Heart left ventricle (tissue), 16 donors: ENCODE results near the gene RALGAPA2. TPM values are rescaled to one million over a fixed set of nuclear protein-coding genes. Genes with fewer than 3 reads are reported as not detected.

ENCODE experiments used
- ATAC-seq, 4 donors: fragments of 200-7000 bp; cut with Tn5 transposase; one replicate each; pipeline ENCODE4 v1.9.1; 2020 to 2022; ENCODE audit warnings: moderate library complexity in 4 of 4, mild to moderate bottlenecking in 3 of 4, moderate number of reproducible peaks in 1 of 4
- DNase-seq, 5 donors: peaks; one replicate each; pipeline ENCODE4 v3.0.0-alpha.2; 2020
- H3K27ac ChIP-seq, 12 donors: fragments of 200-600 bp; sonication (generic) in 4 of 12; one replicate each; pipeline versions ENCODE4 v1.5.0 to v1.8.0; 2016 to 2022; ENCODE audit warnings: mild to moderate bottlenecking in 2 of 12
- H3K27me3 ChIP-seq, 9 donors: fragments of 200-600 bp; sonication (generic) in 2 of 9; one replicate each; pipeline versions ENCODE4 v1.5.1 to v1.8.0; 2016 to 2022; ENCODE audit warnings: mild to moderate bottlenecking in 3 of 9
- H3K36me3 ChIP-seq, 9 donors: fragments of 200-600 bp; sonication (generic) in 2 of 9; one replicate each; pipeline versions ENCODE4 v1.5.0 to v1.8.0; 2018 to 2022; ENCODE audit warnings: mild to moderate bottlenecking in 2 of 9
- H3K4me1 ChIP-seq, 12 donors: fragments of 200-600 bp; sonication (generic) in 4 of 12; one replicate each; pipeline versions ENCODE4 v1.5.0 to v1.8.0; 2016 to 2022; ENCODE audit warnings: mild to moderate bottlenecking in 3 of 12
- H3K4me3 ChIP-seq, 12 donors: fragments of 200-600 bp; sonication (generic) in 4 of 12; one replicate each; pipeline versions ENCODE4 v1.5.0 to v1.8.0; 2017 to 2022; ENCODE audit warnings: mild to moderate bottlenecking in 9 of 12, moderate library complexity in 4 of 12
- H3K9me3 ChIP-seq, 12 donors: fragments of 200-600 bp; sonication (generic) in 4 of 12; one replicate each; pipeline versions ENCODE4 v1.5.0 to v1.8.0; 2016 to 2022; ENCODE audit warnings: mild to moderate bottlenecking in 1 of 12
- POLR2A ChIP-seq, 2 donors: fragments of 450-650 bp; IDR thresholded peaks; one replicate each; pipeline ENCODE4 v1.6.1; 2017; ENCODE audit warnings: antibody characterized with exemption in 2 of 2, mild to moderate bottlenecking in 2 of 2, moderate library complexity in 2 of 2
- WGBS, 4 donors: extraction: QIAGEN DNeasy Blood & Tissue Kit in 2 of 4; methylation state at CpG; one replicate each; pipeline versions ENCODE4 v1.1.5 to v1.1.7; 2013 to 2018; 5-methylcytosine and 5-hydroxymethylcytosine counted together
- intact Hi-C, 10 donors: fragments of 100-400 bp; cut with DNase I; formaldehyde crosslinking; loops; one replicate each; pipeline versions ENCODE4 v1.11.1 to v1.14.2; 2022
- polyA plus RNA-seq, 2 donors: library from polyadenylated mRNA; stranded (reverse); fragments of 200-250 nt; gene quantifications; one replicate each; pipeline ENCODE4 v1.2.3, GENCODE V29; 2013
- total RNA-seq, 9 donors: library from RNA; depleted of rRNA in 2 of 9; stranded (reverse); fragments of >200 nt in 2 of 9; fragmentation: NEBNext Ultra II Directional in 3 of 9; extraction: Animal tissue kit (Norgen Biotek cat#: 25700) in 3 of 9; gene quantifications; one replicate each; pipeline versions ENCODE4 v1.1.0 to v1.2.4, GENCODE V29; 2016 to 2023
- TF ChIP-seq, protein P1 (sequence below), 12 donors: fragments of 200-600 bp; sonication (generic) in 4 of 12; IDR thresholded peaks; one replicate each; pipeline versions ENCODE4 v1.5.0 to v1.8.0; 2018 to 2022; ENCODE audit warnings: antibody characterized with exemption in 12 of 12, mild to moderate bottlenecking in 5 of 12
- donor health status: ischemic (EF 13 %, LVEDD 7.1; RV severe dilation, severe dysfunction).
- donor health status: healthy with polysubstance abuse.
- donor health status: DM: no; HTN: yes; CAD: no.
- donor health status: DM: no; HTN: no; CAD: no.
- donor health status: ischemic (EF 25% LVEDD 6.9; RV normal size, moderate dysfunction).
- donor health status: ischemic (EF 25% LVEDD 5.7; RV mildly dilated, moderate dysfunction).
- donor health status: healthy.
- donor health status: DM: yes; HTN: yes; CAD: no.
- donor health status: ischemic (EF 35%, LVEDD 5.7; RV mildly dilated, moderate dysfunction).
- donor health status: nonischemic (EF 11% LVEDD 7.7; RV severe dilation, severe dysfunction).
- donor health status: DM: yes; HTN: yes; CAD: no.
- donor health status: PGD.
- donor health status: ischemic (EF 29% LVEDD 5.4; RV normal size, mild dysfunction).
- donor health status: nonischemic (EF 23%, LVEDD 6.1; RV moderate dilation, normal function).

RALGAPA2 gene
- total and polyA plus RNA-seq, 11 donors: 5.6 to 33.8 (median 21.4) TPM

DNA sequence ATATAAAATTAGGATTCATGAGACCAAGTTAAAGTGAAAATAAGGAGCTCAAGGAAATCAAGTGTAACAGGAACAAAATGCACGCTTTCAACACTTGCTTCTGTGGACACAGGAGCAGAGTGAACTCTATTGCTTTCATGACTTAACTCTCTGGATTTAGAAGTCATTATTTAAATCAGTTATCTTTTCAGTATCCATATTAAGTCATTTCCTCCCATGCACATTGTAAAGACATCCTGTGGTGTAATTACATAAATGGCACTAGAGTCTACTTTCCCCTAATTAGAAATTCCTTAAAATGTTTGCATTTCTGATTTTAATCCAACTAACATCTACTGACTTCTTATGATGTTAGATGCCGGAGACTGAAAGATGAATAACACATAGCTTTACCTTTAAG, 256.5 kb downstream of the RALGAPA2 start:
- WGBS, 4 donors: 90 to 95% (median 92%) methylated on average over 2 of the region's 2 CpGs
- Histone ChIP-seq H3K4me3 (no peak overlapping the region), H3K36me3 (peaks cover 0 to 14% (median 2%) of the 10 kb centered on the region in 9 donors), H3K9me3 (no peaks in the 10 kb centered on the region), H3K27me3 (no peaks in the 10 kb centered on the region), H3K4me1 (peaks cover 0 to 47% (median 18%) of the 10 kb centered on the region in 12 donors), H3K27ac (peak overlapping the region in 6 of 12 donors; percentile 13 to 47 (median 42))
- DNase-seq: no peak
- no peak for TF ChIP-seq POLR2A (IDR thresholded peaks at IDR 0.05)
- TF ChIP-seq, protein P1, sequence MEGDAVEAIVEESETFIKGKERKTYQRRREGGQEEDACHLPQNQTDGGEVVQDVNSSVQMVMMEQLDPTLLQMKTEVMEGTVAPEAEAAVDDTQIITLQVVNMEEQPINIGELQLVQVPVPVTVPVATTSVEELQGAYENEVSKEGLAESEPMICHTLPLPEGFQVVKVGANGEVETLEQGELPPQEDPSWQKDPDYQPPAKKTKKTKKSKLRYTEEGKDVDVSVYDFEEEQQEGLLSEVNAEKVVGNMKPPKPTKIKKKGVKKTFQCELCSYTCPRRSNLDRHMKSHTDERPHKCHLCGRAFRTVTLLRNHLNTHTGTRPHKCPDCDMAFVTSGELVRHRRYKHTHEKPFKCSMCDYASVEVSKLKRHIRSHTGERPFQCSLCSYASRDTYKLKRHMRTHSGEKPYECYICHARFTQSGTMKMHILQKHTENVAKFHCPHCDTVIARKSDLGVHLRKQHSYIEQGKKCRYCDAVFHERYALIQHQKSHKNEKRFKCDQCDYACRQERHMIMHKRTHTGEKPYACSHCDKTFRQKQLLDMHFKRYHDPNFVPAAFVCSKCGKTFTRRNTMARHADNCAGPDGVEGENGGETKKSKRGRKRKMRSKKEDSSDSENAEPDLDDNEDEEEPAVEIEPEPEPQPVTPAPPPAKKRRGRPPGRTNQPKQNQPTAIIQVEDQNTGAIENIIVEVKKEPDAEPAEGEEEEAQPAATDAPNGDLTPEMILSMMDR (IDR thresholded peaks at IDR 0.05): no peak
- intact Hi-C loops: loop anchor here in 2 of 10 donors (10.0 kb wide), 2 partner anchors 91 to 371 kb away; partner anchors contain the start of gene INSM1 (in 1 of the 2)
- no peak for ATAC-seq

DNA sequence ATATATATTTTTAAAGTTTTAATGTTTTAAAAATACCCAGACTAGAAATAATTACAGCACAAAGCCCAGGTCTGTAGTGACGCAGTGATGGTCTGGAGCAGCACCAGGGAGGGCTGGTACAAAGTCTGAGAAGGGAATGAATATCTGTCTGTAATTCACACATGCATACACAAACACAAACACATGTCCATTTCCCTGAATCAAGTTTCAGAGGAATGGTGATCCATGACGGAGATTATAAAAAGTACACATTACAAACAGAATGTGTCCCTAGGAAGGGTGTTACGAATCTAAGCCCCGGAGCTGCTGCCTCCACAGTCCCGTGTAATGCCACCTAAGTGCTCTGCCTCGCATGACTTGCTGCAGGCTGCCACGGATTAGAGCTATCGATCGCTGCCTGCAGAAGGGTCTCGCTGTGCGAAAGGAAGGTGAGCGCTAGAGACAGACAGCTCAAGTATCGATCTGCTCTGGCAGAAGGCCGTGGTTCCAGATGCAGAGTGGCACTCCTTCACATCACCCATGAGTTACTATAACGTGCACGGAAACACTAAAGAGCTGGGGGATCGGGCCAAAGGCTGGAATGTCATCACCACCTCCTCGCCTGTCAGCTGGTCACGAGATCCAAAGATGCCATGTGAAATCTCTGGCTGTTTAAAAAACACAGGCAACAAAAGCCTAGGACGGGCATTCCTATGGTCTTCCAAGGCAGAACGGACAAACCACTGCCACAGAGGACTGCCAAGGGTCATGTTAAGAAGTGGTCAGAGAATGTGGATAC, 257.4 kb downstream of the RALGAPA2 start:
- peak overlapping the region in 6 of 12 donors; percentile 13 to 47 (median 42) for H3K27ac ChIP-seq
- intact Hi-C loops: loop anchor here in 2 of 10 donors (10.0 kb wide), 2 partner anchors 90 to 370 kb away; partner anchors contain the start of gene INSM1 (in 1 of the 2)
- TF ChIP-seq, protein P1 (IDR thresholded peaks at IDR 0.05): no peak
- TF ChIP-seq POLR2A (IDR thresholded peaks at IDR 0.05): no peak
- ATAC-seq (peak; percentile 35 to 51 (median 44)), DNase-seq (no peak)
- H3K4me1 ChIP-seq: peaks cover 0 to 53% (median 22%) of the 10 kb centered on the region in 12 donors
- 67 to 80% (median 77%) methylated on average over 21 of the region's 21 CpGs for WGBS, 4 donors
- H3K9me3 ChIP-seq: no peaks in the 10 kb centered on the region
- no peaks in the 10 kb centered on the region for H3K27me3 ChIP-seq
- peaks cover 0 to 14% (median 2%) of the 10 kb centered on the region in 9 donors for H3K36me3 ChIP-seq
- peak overlapping the region in 1 of 12 donors; percentile 7 for H3K4me3 ChIP-seq

DNA sequence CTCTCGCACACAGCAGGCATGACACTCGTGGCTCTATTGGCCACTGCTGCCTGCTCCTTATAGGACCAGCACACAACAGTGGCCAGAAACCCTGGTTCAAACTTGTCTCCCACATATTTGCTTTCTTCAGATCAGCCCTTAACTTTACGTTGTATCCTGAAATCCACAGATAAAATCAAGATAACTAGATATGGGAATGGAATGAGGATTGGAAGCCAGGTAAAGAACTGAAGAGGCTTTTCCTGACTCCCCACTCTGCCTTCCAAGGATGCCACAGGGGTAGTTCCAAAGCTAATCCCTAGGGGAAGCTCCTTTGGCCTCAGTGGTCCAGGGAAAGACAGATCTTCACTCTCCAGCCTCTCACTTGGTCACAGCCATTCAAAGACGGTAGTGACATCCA, 258.1 kb downstream of the RALGAPA2 start:
- intact Hi-C loops: loop anchor here in 2 of 10 donors (10.0 kb wide), 2 partner anchors 90 to 370 kb away; partner anchors contain the start of gene INSM1 (in 1 of the 2)
- DNase-seq (no peak), ATAC-seq (peak in 1 of 4 donors; percentile 34)
- no peak for TF ChIP-seq POLR2A (IDR thresholded peaks at IDR 0.05)
- H3K27ac ChIP-seq: peak overlapping the region in 1 of 12 donors; percentile 0
- no peaks in the 10 kb centered on the region for H3K27me3 ChIP-seq
- no peaks in the 10 kb centered on the region for H3K9me3 ChIP-seq
- 69 to 93% (median 85%) methylated on average over 4 of the region's 4 CpGs for WGBS, 4 donors
- peaks cover 0 to 14% (median 2%) of the 10 kb centered on the region in 9 donors for H3K36me3 ChIP-seq
- H3K4me1 ChIP-seq: peaks cover 0 to 53% (median 22%) of the 10 kb centered on the region in 12 donors
- H3K4me3 ChIP-seq: no peak overlapping the region

DNA sequence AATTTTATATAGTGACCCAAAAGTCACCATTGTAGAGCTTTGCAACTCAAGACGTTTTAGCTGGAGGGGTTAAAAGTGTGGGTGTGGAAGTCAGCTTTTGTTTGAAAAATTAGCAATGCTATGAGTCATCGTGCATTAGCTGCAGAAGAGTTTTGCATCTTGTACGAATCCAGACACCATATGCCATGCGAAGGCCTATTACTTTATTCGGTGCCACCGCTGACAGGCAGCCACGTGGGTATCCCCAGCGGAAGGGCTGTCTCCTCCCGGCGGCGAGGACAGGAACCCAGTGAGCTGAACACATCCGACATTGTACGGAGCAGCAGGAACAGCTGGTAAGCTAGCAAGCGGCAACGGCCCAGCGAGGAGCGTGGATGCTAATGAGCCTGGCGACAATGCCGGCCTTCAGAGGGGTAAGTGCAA, 260.2 kb downstream of the RALGAPA2 start:
- Histone ChIP-seq H3K4me1 (peaks cover 0 to 53% (median 22%) of the 10 kb centered on the region in 12 donors), H3K36me3 (peaks cover 0 to 8% (median 0%) of the 10 kb centered on the region in 9 donors), H3K27me3 (no peaks in the 10 kb centered on the region), H3K27ac (peak overlapping the region in 1 of 12 donors; percentile 30), H3K9me3 (no peaks in the 10 kb centered on the region), H3K4me3 (peak overlapping the region in 5 of 12 donors; percentile 2 to 38 (median 5))
- WGBS, 4 donors: 20 to 36% (median 36%) methylated on average over 19 of the region's 19 CpGs
- DNase-seq (peak; percentile 29 to 83 (median 59)), ATAC-seq (peak; percentile 13 to 69 (median 50))
- TF ChIP-seq POLR2A (IDR thresholded peaks at IDR 0.05): no peak
- TF ChIP-seq, protein P1 (IDR thresholded peaks at IDR 0.05): peak in 1 of 12 donors; percentile 11
- intact Hi-C loops: loop anchor here in 2 of 10 donors (10.0 kb wide), 2 partner anchors 87 to 367 kb away; partner anchors contain the start of gene INSM1 (in 1 of the 2)
